Stimulated activated CD8-positive, alpha-beta memory T cell treated with anti-CD3 and anti-CD28 coated beads, Interleukin-7, amount 100 ng/mL, for 48 hours (primary cell): Measurements from ENCODE around the gene P2RX2.

Source experiments
- DNase-seq, 2 donors: peaks; one replicate each; pipeline ENCODE4 v3.0.0-alpha.2; 2020; ENCODE audit warnings: low read depth in 1 of 2; ENCODE audit errors: extremely low read depth in 1 of 2

The P2RX2 gene

DNA sequence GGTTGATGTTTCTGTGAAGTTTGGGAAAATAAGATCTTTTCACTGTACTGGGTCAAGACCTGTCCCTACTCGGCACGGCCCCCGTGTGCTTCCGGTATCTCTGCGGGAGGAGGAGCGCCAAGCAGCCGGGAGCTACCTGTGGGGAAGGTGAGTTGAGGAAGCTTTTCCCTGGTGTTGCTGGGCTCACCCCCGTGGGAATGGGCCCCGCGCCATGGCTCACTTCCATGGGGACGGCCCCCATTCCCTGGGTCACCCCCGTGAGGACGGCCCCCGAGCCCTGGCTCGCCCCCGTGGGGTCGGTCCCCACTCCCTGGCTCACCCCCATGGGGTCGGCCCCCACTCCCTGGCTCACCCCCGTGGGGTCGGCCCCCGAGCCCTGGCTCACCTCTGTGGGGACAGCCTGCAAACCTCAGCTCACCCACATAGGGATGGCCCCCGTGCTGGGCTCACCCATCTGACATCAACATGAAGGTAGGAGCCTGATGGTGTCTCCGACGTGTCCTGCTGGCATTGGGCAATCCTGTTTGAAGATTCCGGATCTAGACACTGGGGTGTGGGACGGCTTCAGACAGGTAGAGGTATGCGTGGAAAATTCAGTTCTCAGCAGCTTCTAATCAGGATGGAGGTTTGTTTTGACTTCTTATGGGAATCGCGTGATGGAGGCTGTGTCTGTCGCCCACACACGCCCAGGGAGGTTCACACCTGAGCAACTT lies 17.2 kb upstream of the P2RX2 start:
- no peak for DNase-seq

DNA sequence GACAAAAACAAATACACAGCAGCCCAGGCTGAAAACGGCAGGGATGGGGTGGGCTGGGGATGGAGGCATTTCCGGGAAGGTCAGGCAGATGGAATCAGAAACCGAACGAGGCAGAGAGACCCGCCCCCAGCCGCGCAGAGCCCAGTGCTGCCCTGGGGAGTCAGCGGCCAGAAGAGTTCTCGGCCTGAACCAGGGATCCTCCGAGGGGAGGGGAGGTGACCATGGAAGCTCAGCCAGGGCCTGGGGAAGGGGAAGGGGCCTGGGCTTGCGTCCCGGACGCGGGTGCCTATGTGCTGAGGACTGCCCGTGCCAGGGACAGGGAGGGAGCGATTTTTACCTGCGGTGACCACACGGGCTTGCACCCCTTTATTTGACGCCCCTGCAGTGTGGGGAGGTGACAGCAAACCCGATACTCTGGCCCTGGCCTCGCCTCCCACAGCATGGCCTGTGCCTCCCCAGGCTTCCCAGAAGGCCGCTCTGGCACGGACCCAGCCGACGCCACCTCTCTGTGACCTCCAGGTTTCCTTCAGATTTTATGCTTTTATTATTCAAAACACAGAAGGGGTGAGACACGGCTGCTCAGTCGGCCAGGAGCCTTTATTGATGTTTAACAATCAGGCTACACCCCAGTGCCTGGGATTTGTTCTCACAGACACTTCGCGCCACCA lies 15.9 kb upstream of the P2RX2 start:
- no peak for DNase-seq

DNA sequence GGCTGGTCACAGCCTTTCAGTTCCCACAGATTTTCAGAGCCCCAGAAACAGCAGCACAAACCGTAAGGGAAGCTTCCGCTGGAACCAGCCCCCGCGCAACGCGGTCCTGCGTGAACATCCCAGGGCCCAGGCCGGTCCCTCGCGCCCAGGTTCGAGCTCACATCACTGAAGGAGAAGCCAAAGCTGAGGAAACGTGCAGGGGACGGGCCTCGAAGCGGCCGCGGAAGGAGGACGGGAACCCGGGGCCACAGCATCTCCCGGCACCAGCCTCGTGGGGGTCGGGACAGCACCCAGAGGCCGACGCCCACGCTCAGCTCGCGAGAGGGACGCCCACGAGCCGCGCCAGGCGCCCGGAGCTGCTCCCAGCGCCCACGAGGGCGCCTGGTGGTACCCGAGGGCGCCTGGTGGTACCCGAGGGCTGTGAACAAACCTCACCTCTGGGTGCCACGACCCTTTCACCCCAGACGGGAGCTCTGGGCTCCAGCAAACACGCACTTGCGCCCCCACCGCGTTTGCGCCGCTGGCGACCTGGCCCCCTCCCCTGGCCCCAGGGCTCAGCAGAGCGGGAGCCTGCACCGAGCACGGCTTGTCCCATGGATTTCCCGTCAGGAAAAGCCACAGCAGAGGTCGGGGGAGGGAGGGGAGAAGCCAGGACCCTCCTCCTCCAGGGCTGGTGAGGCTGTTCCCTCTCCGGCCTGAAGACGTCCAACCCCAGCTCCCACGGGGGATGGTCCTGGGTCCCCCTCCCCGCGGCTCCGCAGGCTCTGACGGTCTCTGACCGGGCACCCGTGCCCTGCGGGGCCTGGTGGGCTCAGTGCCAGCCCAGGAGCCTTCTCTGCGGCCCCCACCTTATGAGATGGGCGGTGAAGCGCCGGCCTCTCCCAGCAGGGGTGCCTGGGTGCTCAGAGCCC lies 15.1 kb upstream of the P2RX2 start:
- no peak for DNase-seq

DNA sequence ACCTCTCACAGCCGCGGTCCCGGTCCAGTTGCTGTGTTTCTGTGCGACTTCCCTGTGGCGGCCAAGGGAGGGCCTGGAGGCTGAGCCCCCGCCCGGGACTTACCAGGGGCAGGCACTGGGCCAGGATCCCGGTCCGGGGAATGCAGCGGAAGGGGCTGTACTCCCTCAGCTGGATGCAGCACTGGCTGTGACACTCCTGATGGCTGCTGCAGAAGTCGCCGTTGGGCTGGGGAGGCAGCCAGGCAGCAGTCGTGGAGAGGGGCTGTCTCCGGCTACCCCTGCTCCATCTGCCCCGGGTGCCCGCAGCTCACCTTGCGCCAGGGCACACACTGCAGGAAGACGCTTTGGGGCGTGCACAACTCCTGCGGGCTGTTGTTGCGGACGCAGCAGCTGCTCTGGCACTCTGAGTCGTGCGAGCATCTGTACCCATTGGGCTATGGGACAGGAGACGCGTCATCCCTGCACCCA lies 14.4 kb upstream of the P2RX2 start:
- no peak for DNase-seq

DNA sequence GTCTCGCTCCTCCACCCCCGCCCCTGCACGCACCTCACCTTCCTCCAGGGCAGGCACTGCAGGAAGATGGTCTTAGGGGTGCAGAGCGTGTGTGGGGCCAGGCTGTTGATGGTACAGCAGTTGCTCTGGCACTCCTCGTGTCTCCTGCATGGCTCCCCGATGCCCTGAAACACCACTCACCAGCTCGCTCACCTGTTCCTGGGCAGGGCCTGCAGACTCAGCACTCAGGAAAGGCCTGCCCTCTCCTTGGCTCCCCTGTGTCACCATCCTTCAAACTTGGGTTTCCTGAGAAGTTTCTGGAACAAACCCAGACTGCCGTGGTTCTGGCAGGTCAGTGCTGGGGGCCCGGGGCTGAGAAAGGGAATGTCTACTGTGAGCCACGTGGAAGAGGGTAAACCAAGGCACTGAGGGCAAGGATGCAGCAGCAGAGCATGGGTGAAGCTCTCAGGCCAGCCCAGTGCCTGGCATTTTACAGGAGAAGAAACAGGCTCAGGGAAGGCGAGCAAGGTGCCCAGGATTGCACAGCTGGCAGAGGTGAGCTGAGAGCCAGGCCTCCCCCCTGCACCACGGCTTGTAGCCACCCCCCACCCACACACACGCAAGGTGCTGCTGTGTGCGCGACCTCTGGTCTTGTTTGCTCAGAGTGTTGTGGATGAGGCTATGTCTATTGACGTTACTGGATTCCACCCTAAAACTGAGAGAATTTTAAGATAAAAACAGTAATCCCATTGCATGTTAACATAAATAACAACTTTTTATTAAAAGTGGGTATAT lies 13.7 kb upstream of the P2RX2 start:
- DNase-seq: no peak

DNA sequence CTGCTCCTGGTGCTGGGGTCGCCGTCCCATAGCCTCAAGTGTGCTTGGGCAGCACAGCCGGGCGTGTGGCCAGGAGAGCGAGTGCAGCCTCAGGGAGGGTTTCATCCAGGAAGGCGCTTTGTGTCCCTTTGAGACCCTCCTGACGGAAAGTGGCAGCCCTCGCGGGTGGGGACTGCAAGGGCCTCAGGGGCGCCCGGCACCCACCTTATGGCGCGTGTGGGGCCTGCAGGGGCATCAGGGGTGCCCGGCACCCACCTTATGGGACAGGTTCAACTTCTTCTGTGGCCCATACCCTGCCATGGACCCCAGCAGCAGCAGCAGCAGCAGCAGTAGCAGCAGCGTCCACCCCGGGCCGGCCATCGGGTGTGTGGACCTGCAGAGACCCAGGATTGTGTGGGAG lies 12.7 kb upstream of the P2RX2 start:
- no peak for DNase-seq

DNA sequence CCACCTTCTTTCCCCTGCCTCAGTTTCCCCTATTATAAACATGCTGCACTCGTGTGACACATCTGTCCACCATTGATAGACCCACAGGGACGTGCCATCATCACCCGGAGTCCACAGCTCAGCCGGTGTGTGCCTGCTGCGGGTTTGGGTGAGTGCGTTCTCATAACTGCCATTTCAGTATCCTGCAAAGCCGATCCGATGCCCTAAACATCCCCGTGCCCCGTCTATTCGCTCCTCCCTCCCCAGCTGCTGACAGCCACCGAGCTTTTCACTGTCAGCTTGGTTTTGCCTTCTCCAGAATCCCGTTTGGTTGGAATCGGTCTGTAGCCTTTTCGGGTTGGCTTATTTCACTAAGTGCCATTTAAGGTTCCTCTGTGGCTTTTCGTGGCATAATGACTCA lies 12.1 kb upstream of the P2RX2 start:
- DNase-seq: no peak

DNA sequence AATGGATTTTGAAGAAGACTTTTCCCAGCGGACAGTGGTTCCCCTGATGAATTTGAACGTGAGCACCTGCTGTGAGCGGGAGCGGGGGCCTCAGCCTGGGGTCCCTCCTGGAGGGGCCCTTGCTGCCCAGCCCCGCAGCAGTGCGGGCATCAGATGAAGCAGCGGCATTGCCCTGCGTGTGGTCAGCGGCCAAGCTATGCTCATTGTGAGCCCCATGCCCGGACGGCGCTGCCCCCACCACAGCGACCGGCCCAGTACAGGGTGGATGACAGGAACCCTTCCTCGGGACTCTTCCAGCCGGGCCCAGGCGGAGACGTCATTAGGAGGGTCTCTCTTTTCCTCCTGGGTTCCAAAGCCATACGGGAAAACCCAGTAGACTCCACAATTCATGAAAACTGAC lies 11.6 kb upstream of the P2RX2 start:
- no peak for DNase-seq

DNA sequence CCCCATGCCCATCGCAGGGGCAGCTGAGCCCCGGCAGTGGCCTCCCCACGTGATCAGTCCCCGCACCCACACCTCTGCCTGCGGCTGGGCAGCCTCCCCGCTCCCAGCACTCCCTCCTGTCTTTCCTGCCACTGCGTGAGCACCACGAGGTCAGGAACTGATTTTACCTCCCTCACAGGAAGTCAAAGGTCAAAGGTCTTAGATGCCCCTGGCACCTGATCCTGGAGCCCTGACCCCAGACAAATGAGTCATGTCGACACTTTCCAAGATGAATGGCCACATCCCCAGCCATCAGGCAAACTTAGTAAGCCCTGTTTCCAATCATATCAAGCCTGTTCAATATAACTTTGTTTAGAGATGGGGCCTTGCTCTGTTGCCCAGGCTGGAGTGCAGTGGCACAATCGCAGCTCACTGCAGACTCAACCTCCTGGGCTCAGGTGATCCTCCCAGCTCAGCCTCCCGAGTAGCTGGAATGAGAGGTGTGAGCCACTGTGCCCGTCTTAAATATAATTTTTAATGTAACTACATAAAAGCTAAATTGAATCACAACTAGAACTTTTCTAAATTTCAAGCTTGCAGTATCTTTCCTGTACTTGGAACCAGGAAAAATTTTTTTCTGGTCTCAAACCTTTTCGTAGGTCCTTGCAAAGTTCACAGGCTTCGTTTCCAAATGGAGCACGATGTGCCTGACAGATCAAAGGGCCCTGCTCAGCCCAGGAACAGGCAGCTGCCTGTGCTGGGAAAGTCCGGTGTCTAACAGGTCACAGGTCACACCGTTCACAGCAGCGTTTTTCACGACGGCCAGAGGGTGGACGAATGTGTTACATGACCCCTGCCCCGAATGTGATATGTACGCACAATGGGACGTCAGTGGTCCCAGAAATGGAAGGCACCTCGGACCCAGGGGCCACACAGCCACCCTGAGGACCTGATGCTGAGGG lies 10.1 kb upstream of the P2RX2 start:
- no peak for DNase-seq

DNA sequence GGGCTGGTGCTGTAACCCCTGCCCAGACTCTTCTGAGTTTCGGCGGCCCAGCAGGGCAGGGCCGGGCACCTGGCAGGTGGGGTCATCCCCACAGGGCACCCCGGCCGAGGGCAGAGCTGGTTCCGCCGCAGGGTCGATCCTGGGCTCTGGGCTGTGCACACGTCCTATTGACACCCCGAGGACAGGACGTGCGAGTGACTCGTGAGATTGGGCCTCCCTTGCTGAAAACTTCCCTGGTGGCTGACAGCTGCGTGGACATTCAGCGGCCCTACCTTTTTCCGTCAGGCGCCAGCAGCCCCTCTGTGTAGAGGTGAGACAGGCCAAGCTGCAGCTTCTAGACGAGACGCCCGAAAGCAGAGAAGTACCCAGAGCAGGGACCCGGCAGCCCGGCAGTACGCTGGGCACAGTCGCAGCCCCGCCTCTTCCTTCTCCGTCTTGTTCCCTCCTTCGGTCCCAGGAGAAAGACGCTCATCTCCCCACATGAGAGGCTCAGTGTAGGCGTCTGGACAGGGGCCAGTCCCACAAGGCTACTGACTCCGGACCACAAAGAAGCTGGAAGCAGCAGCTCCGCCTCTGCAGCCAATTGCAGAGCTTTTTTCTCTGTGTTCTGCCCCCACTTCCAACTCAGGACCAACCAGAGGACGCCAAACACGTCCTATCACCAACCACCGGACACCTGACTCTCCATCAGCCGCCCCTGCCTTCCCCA lies 8.4 kb upstream of the P2RX2 start, which contains the start of gene LRCOL1:
TSS of gene LRCOL1 (minus strand) at position 532 of the 709 bp plus-strand sequence. CDS start 4,331 bp downstream, outside the sequence.
- DNase-seq: no peak

DNA sequence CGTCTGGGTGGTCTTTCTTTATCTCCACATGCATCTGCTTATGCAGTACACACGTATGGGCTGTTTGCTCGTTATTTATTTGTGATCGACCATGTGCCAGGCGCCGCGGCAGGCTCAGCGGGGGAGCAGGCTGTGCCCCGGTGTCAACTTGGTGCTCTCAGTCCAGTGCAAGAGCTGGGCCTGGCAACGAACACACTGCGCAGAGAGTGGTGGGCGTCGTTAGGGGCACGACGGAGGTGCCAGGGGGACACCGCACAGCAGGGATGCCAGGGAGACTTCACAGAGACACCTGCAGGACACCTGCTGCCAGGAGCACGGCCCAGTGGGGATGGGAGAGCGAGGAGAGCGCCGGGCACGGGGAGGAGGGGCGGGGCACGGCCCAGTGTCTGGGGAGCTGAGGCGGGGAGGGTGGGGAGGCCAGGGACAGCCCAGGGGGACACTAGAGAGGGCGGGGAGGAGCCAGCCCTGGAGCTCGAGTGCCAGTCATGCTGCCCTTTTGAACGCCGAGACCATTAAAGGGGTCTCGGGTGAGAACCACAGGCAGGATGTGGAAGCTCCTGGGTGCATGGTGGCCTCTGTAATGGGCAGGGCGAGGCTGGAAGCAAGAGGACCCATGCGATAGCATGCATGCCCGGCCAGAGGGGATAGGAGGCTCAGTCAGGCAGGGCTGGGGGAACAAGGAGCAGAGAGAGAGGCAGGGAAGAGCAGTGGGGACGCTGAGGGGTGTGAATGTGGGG lies 7.5 kb upstream of the P2RX2 start:
- DNase-seq: no peak

DNA sequence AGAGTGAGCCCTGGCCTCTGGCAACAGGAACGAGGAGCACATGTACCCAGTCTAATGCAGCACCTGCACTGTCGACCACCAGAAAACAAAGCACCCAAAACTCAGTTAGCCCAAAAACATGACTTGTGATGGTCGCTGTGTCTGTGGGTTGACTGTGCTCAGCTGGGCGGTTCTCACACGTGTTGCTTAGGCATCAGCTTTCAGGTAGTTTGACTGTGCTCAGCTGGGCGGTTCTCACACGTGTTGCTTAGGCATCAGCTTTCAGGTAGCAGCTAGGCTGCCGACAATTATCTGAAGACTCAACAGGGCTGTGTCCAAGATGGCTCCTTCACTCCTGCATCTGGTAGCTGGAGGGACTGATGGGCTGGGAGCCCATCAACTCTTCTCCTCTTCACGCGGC lies 7.0 kb upstream of the P2RX2 start:
- DNase-seq: no peak

DNA sequence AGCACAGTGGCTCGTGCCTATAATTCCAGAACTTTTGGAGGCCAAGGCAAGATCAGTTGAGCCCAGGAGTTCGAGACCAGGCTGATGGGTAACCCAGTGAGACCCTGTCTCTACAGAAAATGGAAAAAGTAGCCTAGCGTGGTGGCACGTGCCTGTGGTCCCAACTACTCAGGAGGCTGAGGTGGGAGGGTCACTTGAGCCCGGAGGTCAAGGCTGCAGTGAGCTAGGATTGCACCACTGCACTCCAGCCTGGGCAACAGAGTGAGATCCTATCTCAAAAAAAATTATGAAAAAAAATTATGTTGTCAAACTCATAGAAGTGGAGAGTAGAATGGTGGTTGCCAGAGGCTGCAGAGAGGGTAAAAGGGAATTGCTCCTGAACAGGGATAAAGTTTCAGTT lies 4.5 kb upstream of the P2RX2 start:
- no peak for DNase-seq

DNA sequence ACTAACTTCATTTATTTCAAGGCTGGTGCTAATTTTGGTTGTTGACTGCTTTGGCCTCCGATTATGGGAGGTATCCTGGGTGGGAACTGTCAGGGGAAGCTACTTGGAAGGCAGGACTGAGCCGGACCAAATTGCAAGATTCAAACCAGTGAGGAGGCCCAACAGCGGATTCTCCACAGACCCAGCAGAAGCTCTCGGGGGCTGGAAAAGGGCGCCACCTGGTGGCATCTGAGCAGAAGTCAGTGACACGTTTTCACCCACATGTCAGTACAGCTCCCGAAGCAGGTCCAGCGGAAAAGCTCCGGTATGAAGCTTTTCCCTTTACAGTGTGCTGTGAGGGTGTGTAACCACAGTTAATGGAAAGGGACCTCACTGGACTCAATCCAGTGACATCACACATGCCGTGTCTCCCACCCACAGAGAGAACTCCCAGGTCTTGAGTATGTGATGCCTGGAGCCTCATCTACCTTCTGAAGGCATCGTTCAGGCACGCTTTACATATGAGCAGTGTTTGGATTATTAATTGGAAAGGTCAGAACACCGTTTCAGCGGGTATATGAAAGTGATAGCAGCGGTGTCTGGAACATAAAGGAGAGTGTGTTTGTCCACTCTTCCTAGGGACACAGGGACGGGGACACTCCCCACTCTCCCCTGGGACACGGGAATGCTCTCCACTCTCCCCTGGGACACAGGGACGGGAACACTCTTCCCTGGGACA lies 3.6 kb upstream of the P2RX2 start:
- peak; percentile 55 to 57 for DNase-seq

DNA sequence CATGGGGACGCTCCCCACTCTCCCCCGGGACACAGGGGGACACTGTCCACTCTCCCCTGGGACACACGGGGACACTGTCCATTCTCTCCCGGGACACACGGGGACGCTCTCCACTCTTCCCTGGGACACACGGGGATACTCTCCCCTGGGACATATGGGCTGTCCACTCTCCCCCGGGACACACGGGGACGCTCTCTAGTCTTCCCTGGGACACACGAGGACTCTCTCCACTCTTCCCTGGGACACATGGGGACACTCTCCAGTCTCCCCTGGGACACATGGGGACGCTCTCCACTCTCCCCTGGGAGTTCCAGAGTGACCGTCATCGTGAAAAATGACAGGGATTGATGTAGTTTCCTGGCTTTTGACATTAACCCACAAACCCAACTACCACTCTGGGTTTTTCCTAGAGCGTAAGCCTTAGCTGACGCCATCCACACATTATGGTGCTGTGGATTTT lies 3.0 kb upstream of the P2RX2 start:
- no peak for DNase-seq

DNA sequence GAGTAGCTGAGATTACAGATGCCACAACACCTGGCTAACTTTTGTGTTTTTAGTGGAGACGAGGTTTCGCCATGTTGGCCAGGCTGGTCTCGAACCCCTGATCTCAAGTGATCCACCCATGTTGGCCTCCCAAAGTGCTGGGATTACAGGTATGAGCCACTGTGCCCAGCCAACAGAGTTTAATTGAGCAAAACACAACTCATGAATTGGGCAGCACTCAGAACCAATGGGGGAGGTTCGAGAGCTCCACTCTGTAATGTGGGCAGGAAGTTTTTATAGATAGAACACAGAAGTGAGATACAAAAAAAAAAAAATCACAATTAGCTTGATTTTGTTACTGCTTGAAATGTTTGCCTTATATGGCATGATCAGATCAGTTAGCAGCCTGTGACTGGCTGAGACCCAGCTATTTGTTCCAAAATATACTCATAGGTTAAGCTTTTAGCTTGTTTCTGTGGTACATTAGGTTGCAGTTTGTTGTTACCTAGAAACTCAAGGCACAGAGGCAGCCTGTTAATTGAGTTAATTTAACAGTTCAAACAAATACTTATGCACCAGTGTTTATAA lies 1.4 kb upstream of the P2RX2 start:
- DNase-seq: no peak
